Activated CD8-positive, alpha-beta memory T cell treated with anti-CD3 and anti-CD28 coated beads, Interleukin-2, amount 50 U/mL, for 24 hours (primary cell): ENCODE data around the gene ACAP3.
A peak's percentile ranks its signal among the peaks of the same experiment; 100 is the strongest.

Source experiments
- DNase-seq: peaks from one replicate; pipeline ENCODE4 v3.0.0-alpha.2; 2020; ENCODE audit errors: extremely low read depth

Gene ACAP3

DNA sequence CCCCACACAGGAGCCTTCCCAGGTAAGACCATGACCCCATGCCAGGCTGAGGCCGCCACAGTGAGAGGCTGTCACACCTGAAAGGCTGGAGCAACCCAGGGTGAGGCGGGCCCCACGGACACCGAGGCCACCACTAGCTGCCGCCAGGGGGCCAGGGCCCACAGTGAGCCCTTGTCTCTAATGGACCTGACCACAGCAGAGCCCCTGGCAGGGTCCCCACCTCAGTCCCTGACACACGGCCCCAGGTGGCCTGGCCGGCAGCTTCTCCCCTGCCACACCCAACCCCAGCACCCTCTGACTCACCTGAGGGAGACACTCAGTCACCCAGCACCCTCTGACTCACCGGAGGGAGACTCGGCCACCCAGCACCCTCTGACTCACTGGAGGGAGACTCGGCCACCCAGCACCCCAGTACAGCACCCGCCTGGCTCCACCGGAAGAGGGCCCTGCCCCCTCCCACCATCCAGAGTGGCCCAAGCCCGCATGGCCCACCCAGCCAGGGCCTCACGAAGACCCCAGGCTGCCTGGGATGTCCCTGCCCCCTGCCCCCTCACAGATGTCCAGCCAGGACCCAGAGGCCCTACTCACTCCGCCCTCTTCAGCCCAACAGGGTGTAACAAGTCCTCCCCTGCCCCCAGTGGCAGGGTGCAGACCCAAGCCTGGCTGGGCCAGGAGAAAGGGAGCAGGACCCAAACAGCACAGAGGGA, 37.1 kb upstream of the ACAP3 start:
- DNase-seq = peak; percentile 21

DNA sequence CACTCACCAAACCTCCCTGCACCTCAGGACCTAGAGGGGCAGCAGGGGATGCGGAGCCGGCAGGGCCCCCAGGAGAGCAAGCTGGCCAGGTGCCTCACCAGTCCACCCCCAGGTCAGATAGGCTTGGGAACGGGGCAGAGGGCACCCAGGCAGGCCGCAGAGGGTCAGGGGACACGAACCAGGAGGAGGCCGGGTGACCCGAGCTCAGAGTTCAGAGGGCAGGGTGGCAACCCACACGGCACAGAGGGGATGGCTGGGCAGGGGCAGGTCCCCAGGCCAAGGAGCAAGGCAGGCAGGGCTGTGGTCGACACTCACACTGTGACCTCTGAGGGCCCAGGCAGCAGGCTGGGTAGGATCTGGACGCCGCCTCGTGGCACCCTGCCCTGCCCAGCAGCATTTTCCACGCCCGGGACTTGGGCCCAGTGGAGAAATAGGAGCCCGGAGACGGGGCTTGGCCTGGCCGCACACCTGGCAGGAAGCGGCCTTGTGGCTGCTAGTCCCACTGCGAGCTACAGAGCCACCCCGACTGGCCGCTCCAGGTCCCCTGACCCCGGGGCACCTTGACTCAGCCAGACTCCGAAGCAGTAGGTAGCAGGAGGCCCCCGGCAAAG, 36.2 kb upstream of the ACAP3 start:
- DNase-seq = no peak

DNA sequence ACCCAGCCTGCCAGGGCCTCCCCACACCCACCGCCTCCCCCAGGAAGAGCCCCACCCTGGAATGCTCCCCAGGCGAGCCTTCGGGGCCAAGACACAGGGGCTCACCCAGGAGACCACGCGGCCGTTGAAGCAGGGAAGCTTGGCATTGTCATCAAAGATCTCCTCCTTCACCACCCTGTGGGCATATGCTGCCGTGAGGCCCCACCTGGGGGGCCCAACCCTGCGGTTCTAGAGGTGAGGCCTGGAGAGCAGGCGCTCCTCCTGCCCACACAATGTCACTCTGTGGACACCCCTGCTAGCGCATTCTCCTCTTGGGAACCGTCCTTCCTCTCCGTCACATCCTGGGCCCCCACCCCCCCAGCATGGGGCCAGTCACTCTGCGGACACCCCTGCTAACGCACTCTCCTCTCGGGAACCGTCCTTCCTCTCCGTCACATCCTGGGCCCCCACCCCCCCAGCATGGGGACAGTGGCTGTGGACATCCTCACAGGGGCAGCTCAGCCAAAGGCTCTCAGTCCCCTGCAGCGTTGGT, 34.9 kb upstream of the ACAP3 start:
- DNase-seq = no peak

DNA sequence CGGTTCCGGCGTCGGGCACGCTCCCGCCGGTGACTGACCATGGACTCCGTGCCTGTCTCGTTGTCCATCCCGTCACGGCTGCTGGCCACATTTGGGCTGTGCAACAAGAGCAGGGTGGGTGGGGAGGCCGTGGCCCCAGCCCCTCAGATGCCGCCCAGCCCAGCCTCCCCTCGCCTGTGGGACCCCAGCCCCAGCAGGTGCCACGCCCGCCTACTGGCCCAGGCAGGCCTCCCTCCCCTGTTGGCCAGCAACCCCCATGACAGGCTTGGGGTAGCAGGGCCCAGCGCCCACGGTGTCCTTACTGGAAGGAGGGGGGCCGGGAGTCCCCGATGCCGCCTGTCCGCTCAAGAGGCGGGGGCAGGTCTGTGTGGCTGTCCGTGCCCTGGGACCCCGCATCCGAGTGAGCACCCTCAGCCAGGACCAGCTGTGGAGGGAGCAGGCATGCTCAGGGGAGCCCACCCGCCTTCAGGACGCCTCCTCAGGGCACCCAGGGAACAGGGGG, 34.4 kb upstream of the ACAP3 start:
- no peak for DNase-seq

DNA sequence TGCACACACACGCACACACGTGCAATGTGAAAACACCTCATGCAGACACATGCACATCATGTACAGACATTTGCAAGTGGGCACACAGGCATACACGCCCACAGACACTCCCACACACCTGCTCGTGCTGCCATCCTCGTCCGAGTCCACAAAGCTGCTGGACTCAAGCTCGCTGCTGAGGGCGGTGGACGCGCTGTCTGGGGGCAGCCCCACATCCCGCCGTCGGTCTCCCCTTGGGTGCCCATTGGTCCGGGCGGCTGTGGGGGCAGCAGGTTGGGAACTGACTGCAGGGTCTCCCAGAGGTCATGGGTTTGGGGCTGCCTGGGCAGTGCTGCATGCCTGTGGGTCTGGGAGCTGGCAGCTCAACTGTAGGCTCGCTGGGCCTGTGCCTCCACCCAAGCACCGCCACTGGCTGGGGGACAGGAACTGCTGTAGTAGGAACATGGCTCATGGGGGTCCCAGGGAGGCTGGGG, 33.9 kb upstream of the ACAP3 start:
- DNase-seq = no peak

DNA sequence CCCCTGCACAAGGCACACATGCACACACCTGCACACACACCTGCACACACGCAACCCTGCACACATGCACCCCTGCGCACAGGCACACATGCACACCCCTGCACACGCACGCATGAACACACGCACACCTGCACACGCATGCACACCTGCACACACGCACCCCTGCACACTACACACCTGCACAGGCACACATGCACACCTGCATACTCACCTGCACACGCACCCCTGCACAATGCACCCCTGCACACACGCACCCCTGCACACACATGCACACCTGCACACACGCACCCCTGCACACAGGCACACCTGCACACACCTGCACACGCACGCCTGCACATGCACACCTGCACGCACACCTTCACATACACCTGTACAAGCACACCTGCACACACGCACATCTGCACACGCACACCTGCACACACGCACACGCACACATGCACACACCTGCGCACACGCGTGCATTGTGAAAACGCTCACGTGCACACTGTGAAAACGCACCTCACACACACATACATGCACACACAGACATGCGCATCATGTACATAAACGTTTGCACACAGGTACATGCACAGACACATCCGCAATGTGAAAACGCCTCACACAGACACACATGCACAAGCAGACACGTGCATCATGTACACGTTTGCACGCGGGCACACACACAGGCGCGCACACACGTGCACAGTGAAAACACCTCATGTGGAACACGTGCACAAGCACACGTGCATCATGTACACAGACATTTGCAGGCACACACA, 33.2 kb upstream of the ACAP3 start:
- no peak for DNase-seq

DNA sequence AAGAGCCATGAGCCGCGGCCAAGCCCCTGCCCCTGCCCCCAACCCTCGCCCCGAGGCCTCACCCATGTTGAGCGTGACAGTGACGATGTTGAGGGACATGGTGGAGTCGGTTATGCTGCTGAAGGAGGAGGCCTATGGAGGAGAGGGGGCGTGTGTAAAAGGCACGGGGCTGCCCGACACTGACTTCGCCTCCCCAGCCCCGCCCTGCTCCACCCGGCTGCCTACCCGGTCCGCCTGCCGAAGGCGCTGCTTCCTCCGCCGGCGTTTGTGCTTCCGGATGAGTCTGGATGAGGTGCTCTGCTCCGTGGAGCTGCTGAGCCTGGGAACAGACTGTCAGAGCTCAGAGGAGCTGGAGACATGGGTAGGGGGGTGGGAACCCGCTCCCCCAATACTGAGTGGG, 32.5 kb upstream of the ACAP3 start:
- no peak for DNase-seq

DNA sequence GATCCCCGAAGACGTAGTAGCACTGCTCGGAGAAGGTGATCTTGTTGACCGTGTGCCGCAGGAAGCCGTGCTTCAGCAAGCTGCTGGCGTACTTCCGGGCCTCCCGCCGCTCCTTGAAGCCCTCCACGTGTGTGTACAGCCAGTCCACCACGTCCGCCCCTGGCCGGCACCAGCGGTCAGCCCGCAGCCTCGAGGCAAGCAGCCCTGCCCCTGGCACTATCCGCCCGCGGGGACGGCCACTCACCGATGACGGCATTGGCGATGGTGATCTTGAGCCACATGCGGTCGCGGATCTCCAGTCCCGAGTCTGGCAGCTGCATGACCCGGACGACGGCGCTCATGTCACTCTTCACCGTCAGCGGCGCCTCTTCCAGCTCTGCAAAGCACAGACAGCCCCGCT, 30.5 kb upstream of the ACAP3 start:
- no peak for DNase-seq

DNA sequence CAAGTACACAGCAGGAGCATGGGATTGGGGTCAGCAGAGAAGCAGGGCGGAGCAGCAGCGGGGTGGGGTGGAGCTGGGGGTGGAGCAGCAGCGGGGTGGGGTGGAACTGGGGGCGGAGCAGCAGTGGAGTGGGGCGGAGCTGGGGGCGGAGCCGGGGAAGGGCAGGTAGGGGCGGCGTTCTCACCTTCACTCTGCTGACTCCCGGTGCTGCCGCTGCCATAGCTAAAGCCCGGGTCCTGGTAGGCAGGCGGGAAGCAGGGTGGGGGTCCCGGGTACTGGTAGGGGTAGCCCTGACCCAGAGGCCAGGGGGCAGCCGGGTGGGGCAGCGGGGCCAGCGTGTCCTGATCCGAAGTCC, 30.0 kb upstream of the ACAP3 start:
- no peak for DNase-seq

DNA sequence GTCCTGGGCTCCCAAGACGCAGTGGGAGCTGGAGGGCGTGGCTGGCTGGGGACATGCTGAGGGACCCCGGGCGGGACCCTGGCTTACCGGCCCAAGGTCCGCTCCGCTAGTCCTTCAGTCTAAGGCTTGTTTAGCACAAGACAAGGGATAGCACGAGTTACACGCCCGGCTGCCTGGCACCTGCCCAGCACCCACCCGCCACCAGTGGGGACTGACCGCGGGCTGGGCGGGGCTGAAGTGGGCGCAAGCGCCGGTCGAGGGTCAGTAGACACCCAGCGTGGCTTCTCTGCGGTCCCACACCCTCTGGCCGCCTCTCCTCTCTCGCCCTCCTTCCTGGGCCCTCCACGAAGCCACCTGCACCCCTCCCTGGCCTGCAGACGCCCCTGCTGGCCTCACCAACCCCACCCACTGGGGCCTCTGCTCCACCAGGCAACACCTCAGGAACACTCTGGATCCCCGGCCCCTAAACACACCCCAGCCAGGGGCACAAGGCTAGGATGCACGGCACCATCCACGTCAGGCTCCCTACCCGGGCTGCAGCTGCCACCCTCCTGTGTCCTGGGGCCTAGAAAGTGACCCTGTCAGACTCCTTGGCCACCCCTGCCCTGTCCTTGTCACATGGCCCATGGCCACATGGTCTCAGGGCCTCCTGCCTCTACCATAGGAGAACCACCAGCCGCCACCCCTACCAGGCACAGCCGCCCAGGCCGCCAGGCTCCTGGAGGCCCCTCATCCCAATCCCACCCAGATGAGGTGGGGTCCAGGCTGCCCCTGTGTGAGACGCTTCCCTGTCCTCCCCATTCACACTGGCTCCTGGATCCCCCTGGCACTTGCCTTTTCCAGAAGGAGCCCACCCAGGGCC, 29.4 kb upstream of the ACAP3 start:
- no peak for DNase-seq

DNA sequence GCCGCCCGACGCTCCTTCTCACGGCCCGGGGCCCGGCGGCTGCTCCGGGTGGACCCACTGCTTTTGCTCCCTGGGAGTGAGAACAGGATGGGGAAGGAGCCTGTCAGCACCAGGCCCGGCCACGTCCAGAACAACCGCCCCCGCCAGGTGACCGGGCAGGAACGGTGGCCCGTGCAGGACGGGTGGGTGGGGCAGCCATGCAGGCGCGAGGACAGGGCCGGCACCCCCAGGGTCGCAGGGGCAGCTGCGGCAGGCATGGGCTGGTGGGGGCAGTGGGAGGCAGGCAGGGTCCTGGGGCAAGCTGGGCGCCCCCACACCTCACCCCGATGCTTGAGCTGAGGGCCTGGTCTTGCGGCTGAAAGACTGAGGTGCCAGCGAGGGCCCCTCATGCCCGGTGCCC, 28.7 kb upstream of the ACAP3 start:
- no peak for DNase-seq

DNA sequence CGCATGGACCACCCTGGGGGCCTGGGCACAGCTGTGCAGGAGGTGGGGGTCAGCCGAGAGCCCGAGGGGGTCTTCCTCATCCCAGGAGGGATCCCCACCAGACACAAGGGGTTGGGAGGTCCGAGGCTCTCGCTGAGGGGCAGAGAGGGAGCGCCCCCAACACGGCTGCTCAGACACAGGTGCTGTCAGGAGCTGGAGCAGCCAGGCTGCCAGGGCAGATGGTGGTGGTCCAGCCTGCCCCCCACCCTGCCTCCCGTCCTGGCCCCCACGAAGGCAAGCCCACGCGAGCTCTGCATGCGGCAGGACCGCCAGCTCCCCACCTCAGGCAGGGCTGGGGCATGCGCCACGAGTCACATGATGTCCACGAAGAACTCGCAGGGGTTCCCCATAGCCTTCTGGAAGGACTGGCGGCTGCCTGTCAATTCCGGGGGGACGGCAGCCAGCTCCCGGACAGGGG, 28.1 kb upstream of the ACAP3 start:
- no peak for DNase-seq

DNA sequence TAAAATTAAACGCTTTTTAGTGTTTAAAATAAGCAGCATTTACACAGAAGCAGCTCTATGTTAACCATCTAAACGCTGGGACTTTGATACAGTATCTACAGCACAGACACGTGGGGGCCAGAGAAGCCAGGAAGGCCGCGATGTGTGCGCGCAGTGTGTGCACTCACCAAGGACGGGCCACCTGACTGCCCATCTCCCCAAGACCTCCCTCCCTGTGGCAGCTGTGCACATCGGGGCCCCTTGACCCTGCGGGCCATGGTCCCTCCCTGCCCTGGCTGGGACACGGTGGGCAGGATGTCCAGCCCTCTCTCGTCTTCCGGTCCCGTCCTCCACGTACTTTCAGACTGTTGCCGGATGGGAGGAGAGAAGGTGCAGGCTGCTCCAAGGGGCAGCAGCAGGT, 27.6 kb upstream of the ACAP3 start:
- no peak for DNase-seq

DNA sequence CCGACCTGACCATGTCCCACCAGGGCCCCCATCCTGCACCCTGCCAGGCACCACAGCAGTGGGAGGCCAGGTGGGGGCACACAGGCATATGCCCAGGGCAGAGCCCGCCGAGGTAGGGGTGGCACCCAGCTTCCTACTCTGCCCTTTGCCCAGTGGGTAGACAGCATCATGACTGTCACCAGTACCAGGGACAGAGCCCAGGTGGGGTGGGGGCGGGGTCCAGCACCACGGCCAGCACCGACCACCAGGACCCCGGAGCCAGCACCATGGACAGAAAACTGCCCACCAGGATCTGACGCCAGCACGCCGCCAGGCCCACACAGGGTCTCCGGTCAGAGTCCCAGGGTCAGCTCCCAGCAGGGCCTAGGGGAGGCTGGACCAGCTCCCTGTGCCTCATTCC, 27.1 kb upstream of the ACAP3 start:
- no peak for DNase-seq

DNA sequence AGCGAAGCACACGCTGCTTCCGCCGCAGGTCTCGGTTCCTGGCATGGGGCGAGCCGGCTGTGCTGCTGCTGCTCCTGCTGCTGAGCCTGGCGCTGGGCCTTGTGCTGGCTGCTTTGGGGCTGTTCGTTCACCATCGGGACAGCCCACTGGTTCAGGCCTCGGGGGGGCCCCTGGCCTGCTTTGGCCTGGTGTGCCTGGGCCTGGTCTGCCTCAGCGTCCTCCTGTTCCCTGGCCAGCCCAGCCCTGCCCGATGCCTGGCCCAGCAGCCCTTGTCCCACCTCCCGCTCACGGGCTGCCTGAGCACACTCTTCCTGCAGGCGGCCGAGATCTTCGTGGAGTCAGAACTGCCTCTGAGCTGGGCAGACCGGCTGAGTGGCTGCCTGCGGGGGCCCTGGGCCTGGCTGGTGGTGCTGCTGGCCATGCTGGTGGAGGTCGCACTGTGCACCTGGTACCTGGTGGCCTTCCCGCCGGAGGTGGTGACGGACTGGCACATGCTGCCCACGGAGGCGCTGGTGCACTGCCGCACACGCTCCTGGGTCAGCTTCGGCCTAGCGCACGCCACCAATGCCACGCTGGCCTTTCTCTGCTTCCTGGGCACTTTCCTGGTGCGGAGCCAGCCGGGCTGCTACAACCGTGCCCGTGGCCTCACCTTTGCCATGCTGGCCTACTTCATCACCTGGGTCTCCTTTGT, 26.0 kb upstream of the ACAP3 start:
- no peak for DNase-seq

DNA sequence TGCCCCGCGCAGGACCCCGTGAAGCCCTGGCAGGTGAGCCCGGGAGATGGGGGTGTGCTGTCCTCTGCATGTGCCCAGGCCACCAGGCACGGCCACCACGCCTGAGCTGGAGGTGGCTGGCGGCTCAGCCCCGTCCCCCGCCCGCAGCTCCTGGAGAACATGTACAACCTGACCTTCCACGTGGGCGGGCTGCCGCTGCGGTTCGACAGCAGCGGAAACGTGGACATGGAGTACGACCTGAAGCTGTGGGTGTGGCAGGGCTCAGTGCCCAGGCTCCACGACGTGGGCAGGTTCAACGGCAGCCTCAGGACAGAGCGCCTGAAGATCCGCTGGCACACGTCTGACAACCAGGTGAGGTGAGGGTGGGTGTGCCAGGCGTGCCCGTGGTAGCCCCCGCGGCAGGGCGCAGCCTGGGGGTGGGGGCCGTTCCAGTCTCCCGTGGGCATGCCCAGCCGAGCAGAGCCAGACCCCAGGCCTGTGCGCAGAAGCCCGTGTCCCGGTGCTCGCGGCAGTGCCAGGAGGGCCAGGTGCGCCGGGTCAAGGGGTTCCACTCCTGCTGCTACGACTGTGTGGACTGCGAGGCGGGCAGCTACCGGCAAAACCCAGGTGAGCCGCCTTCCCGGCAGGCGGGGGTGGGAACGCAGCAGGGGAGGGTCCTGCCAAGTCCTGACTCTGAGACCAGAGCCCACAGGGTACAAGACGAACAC, 25.2 kb upstream of the ACAP3 start:
- no peak for DNase-seq

DNA sequence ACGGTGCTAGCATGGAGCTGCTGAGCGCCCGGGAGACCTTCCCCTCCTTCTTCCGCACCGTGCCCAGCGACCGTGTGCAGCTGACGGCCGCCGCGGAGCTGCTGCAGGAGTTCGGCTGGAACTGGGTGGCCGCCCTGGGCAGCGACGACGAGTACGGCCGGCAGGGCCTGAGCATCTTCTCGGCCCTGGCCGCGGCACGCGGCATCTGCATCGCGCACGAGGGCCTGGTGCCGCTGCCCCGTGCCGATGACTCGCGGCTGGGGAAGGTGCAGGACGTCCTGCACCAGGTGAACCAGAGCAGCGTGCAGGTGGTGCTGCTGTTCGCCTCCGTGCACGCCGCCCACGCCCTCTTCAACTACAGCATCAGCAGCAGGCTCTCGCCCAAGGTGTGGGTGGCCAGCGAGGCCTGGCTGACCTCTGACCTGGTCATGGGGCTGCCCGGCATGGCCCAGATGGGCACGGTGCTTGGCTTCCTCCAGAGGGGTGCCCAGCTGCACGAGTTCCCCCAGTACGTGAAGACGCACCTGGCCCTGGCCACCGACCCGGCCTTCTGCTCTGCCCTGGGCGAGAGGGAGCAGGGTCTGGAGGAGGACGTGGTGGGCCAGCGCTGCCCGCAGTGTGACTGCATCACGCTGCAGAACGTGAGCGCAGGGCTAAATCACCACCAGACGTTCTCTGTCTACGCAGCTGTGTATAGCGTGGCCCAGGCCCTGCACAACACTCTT, 24.5 kb upstream of the ACAP3 start:
- no peak for DNase-seq

DNA sequence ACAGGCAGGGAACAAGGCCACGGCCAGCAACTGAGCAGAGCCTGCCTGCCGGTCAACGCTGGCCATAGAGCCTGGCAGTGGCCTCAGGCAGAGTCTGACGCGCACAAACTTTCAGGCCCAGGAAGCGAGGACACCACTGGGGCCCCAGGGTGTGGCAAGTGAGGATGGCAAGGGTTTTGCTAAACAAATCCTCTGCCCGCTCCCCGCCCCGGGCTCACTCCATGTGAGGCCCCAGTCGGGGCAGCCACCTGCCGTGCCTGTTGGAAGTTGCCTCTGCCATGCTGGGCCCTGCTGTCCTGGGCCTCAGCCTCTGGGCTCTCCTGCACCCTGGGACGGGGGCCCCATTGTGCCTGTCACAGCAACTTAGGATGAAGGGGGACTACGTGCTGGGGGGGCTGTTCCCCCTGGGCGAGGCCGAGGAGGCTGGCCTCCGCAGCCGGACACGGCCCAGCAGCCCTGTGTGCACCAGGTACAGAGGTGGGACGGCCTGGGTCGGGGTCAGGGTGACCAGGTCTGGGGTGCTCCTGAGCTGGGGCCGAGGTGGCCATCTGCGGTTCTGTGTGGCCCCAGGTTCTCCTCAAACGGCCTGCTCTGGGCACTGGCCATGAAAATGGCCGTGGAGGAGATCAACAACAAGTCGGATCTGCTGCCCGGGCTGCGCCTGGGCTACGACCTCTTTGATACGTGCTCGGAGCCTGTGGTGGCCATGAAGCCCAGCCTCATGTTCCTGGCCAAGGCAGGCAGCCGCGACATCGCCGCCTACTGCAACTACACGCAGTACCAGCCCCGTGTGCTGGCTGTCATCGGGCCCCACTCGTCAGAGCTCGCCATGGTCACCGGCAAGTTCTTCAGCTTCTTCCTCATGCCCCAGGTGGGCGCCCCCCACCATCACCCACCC, 23.6 kb upstream of the ACAP3 start, which contains the start of gene TAS1R3:
TAS1R3 (plus strand) TSS at position 213 of the 898 bp plus-strand sequence; CDS start at position 279, 66 bp downstream.
- no peak for DNase-seq
